Fibroblast of villous mesenchyme (primary cell): ENCODE measurements around the gene C19orf12. TPM values are rescaled to one million over a fixed set of nuclear protein-coding genes. Genes with fewer than 3 reads are reported as not detected.

ENCODE experiments used
- DNase-seq: peaks from one replicate; pipeline ENCODE4 v3.0.0-alpha.2; 2010; ENCODE audit warnings: low read depth
- H3K4me3 ChIP-seq: 2 replicates; pipeline ENCODE4 v1.5.1; 2011; ENCODE audit warnings: low read depth, mild to moderate bottlenecking, low read length
- CTCF ChIP-seq: IDR thresholded peaks from 2 replicates; pipeline ENCODE4 v1.5.1; 2012; ENCODE audit warnings: low read depth, mild to moderate bottlenecking, low read length; ENCODE audit not compliant: insufficient read depth
- total RNA-seq: library from RNA; depleted of rRNA; stranded (reverse); fragments of >200 nt; gene quantifications from 2 replicates; pipeline ENCODE4 v1.2.3, GENCODE V29; 2012

C19orf12 gene
- total RNA-seq, 1 donor = 38.4 TPM

- TF ChIP-seq CTCF = no peak
- DNase-seq = no peak
- H3K4me3 ChIP-seq = no peak overlapping the region
Measured at GRCh38 chr19:29677001-29677817, 37.9 kb downstream of the C19orf12 start.

GRCh38 chr19:29676586-29676985, 38.5 kb downstream of the C19orf12 start:
- TF ChIP-seq CTCF = no peak
- no peak for DNase-seq
- no peak overlapping the region for H3K4me3 ChIP-seq

DNA sequence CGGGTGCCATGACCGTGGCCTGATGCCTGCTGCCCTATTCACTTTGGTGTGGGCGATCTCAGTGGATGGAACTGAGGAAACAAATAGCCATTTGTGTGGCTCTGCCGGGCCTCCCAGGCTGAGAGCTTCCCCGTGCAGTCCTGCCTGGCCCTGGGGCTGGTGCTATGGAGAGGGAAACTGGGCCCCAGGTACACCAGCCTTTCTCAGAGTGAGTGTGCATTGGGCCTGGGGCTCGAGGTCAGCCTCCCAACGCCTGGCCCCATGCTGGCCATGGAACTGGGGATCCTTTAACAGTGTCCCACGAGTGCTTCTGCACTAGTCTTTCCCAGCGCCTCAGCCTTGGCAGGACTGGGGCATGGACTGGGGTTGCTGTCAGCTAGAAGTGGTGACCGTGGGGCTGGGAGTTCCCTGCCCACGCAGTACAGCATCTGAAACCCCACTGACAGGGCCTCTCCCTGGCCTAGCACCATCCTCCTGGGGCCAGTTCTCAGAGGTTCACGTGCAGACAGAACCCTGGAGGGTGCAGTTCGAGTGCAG, 39.3 kb downstream of the C19orf12 start:
- no peak for DNase-seq
- no peak for TF ChIP-seq CTCF
- no peak overlapping the region for H3K4me3 ChIP-seq

DNA sequence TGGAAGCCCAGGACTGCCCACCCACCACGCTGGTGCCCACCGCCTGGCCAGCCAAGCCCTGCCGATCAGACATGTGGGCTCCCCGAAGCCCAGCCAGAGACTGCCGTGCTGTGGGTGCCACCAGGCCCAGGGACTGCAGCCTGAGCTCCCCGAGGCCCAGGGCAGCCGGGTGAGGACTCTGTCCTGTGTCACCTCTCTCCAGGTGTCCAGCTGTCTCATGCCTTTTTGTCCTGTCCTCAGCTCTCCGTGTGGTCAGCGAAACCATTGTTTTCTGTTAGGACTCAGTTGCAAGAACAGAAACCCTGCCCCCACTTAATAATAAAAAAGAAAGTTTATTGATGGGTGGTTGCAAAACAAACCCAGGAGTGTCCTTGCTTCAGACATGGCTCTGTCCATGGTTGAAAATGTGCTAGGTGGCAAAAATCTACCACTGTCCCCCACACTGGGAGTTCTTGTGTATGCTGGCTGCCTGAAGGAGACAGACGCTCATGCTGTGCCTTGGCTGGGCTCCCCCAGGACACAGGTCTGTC, 39.9 kb downstream of the C19orf12 start:
- no peak for DNase-seq

DNA sequence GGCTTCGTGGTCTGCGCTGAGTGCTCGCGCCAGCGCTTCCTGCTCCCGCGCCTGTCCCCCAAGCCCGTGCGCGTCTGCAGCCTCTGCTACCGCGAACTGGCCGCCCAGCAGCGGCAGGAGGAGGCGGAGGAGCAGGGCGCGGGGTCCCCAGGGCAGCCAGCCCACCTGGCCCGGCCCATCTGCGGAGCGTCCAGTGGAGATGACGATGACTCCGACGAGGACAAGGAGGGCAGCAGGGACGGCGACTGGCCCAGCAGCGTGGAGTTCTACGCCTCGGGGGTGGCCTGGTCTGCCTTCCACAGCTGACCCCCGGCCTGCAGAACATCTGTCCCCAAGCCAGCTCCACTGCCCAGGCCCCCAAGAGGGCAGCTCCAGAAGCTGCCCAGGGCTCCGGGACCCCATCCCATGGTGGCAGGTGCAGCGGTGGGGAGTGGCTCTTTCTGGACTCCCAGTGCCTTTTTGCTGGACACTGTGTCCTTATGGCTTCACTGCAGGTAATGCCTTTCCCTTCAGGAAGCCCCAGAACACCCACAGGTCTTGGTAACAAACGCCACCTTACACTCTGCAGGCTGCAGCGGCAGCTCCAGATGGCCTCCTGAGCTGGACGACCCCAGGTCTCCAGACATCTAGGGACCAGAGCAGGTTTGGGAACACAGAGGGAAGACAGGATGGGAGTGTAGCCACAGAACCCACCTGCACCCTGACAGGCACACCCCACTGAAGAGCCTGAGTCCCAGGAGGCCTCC, 40.5 kb downstream of the C19orf12 start:
- no peak for TF ChIP-seq CTCF
- no peak for DNase-seq
- no peak overlapping the region for H3K4me3 ChIP-seq

More for the DNA sequence above, 39.9 kb downstream of the C19orf12 start:
- no peak for TF ChIP-seq CTCF
- no peak overlapping the region for H3K4me3 ChIP-seq

DNA sequence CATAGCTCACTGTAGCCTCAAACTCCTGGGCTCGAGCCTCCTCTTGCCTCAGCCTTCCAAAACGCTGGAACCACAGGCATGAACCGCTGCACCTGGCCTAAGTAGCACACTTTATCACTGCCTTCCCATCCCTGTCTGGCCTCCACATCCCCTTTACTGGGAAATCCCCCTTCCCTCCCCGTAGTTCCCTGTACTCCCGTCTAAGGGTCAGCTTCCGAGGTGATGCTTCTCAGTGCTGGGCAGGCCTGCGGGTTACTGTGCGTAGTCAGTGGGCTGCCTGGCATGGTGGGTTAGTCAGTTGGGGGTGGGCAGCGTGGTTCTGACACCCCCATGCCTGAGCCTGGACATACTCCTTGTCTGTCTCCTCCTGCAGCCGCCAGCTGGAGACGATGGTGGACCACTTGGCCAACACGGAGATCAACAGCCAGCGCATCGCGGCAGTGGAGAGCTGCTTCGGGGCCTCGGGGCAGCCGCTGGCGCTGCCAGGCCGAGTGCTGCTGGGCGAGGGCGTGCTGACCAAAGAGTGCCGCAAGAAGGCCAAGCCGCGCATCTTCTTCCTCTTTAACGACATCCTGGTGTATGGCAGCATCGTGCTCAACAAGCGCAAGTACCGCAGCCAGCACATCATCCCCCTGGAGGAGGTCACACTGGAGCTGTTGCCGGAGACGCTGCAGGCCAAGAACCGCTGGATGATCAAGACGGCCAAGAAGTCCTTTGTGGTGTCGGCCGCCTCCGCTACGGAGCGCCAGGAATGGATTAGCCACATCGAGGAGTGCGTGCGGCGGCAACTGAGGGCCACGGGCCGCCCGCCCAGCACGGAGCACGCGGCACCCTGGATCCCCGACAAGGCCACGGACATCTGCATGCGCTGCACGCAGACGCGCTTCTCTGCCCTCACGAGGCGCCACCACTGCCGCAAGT, 41.4 kb downstream of the C19orf12 start:
- DNase-seq = no peak
- no peak for TF ChIP-seq CTCF
- no peak overlapping the region for H3K4me3 ChIP-seq
